Chondrocyte (in vitro differentiated cells): Measurements from ENCODE around the gene RGS10. TPM values are rescaled to one million over a fixed set of nuclear protein-coding genes. Genes with fewer than 3 reads are reported as not detected.
A peak's percentile ranks its signal among the peaks of the same experiment; 100 is the strongest.

Experiments
- DNase-seq: peaks from one replicate; pipeline ENCODE4 v3.0.0; 2021; ENCODE audit warnings: mixed read lengths, low spot score
- H3K27ac Mint-ChIP-seq: one replicate; pipeline ENCODE4 v1.8.0; 2021; ENCODE audit warnings: mild to moderate bottlenecking, moderate library complexity, mixed read lengths; ENCODE audit not compliant: unreplicated experiment
- H3K27me3 Mint-ChIP-seq: 2 replicates; pipeline ENCODE4 v1.8.0; 2021; ENCODE audit warnings: low read depth, mixed read lengths
- H3K36me3 Mint-ChIP-seq: 2 replicates; pipeline ENCODE4 v1.8.0; 2021; ENCODE audit warnings: low read depth, mixed read lengths
- H3K4me1 Mint-ChIP-seq: 2 replicates; pipeline ENCODE4 v1.8.0; 2021; ENCODE audit warnings: low read depth, mild to moderate bottlenecking, mixed read lengths
- H3K4me3 Mint-ChIP-seq: one replicate; pipeline ENCODE4 v1.8.0; 2021; ENCODE audit warnings: mild to moderate bottlenecking, moderate library complexity, mixed read lengths; ENCODE audit not compliant: unreplicated experiment
- H3K9me3 Mint-ChIP-seq: 2 replicates; pipeline ENCODE4 v1.8.0; 2021; ENCODE audit warnings: low read depth, mixed read lengths
- total RNA-seq: library from RNA; stranded (reverse); gene quantifications from 3 replicates; pipeline ENCODE4 v1.2.1, GENCODE V29; 2021
- TF ChIP-seq, protein P1 (sequence below): fragments of 200-600 bp; sonication (generic); IDR thresholded peaks from 2 replicates; pipeline ENCODE4 v1.5.0; 2021; ENCODE audit warnings: antibody characterized with exemption, mild to moderate bottlenecking, moderate library complexity

Gene RGS10
- total RNA-seq, 1 donor from 2014 or later, result 19.7 TPM

DNA sequence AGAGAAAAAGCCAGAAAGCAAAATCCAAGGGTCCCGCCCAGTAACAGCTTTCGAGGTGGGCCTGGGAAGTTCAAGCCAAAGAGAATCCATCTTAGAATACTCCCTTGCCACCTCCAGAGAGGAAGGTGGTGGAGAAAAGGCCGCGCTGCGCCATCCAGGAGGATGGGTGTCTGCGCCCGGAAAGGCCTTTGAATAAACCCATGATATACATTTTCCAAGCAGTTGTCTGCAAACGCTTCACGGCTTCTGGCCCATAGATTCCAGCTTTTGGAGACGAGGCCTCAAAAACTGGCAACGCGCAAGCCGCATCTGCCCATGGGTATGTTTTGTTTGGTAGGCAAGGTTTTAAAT lies 17.8 kb downstream of the RGS10 start:
- Mint-ChIP-seq H3K27me3 (no peaks in the 10 kb centered on the region), H3K27ac (no peak overlapping the region), H3K9me3 (no peaks in the 10 kb centered on the region), H3K4me3 (no peak overlapping the region), H3K4me1 (peaks cover 44% of the 10 kb centered on the region), H3K36me3 (peaks cover 6% of the 10 kb centered on the region)
- DNase-seq, result no peak
- TF ChIP-seq, protein P1, sequence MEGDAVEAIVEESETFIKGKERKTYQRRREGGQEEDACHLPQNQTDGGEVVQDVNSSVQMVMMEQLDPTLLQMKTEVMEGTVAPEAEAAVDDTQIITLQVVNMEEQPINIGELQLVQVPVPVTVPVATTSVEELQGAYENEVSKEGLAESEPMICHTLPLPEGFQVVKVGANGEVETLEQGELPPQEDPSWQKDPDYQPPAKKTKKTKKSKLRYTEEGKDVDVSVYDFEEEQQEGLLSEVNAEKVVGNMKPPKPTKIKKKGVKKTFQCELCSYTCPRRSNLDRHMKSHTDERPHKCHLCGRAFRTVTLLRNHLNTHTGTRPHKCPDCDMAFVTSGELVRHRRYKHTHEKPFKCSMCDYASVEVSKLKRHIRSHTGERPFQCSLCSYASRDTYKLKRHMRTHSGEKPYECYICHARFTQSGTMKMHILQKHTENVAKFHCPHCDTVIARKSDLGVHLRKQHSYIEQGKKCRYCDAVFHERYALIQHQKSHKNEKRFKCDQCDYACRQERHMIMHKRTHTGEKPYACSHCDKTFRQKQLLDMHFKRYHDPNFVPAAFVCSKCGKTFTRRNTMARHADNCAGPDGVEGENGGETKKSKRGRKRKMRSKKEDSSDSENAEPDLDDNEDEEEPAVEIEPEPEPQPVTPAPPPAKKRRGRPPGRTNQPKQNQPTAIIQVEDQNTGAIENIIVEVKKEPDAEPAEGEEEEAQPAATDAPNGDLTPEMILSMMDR, result no peak

DNA sequence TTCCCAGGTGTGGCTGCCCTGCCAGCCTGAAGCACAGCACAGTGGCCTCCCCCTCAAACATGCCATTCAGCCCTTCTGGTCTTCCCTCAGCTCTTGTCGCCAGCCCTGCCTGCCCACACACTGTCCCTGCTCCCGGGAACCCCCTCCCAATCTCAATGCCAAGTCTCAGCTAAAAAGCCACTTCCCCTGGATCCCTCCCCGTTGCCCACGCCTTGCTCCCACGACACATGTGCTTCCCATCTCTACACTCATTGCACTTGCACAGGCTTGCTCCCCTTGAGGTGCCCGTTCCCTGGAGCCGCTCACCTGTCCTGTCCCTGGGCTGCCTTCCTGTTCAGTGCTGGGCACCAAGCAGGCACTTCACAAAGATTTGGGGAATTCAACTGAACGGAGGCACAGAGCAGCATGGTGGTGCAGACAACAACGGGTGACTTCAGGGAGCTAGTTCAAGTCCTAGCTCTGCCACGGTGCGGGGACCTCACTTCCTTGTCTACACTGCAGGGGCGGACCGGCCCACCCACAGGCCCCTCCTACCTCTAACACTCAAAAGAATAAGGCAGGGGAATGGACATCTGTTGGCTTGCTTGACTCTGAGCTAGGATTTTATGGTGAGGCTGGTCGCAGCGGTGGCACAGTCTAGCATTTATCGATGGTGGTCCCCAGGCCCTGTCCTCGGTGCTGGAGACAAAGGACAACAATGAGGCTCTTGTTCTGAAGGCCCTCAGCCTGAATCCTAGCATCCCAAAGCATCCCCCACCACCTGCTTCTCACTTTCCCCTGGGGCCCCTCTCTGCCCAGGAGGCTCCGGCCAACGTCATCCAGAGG lies 18.4 kb downstream of the RGS10 start:
- Mint-ChIP-seq H3K27ac (no peak overlapping the region), H3K4me1 (peaks cover 40% of the 10 kb centered on the region), H3K36me3 (peaks cover 6% of the 10 kb centered on the region), H3K4me3 (no peak overlapping the region), H3K9me3 (no peaks in the 10 kb centered on the region), H3K27me3 (no peaks in the 10 kb centered on the region)
- peak; percentile 72 for DNase-seq
- TF ChIP-seq, protein P1, result no peak

DNA sequence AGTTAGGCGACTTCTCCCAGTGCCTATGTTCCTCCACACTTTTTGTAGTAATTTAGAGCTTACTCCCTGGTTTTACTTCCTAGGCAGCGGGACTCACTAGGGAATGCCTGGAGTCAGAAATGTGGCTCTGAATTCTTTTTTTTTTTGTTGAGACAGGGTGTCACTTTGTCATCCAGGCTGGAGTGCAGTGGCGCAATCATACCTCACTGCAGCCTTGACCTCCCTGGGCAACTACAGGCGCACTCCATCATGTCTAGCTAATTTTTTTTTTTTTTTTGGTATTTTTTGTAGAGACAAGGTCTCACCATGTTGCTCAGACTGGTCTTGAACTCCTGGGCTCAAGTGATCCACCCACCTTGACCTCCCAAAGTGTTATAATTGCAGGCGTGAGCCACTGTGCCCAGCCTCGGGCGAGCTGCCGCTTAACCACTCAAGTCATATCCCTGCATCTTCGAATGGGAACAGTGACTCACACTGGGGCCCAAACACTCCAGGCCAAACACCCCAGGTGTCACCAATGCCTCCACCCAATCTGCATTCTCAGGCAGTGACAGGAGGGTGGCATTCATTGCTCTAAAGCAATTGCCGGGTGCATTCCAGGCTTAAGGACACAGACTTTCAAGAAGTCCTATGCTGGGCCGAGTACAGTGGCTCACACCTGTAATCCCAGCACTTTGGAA lies 19.6 kb downstream of the RGS10 start:
- peaks cover 6% of the 10 kb centered on the region for H3K36me3 Mint-ChIP-seq
- no peaks in the 10 kb centered on the region for H3K27me3 Mint-ChIP-seq
- TF ChIP-seq, protein P1, result no peak
- DNase-seq, result peak; percentile 44
- no peak overlapping the region for H3K27ac Mint-ChIP-seq
- peaks cover 36% of the 10 kb centered on the region for H3K4me1 Mint-ChIP-seq
- no peaks in the 10 kb centered on the region for H3K9me3 Mint-ChIP-seq
- H3K4me3 Mint-ChIP-seq, result no peak overlapping the region

DNA sequence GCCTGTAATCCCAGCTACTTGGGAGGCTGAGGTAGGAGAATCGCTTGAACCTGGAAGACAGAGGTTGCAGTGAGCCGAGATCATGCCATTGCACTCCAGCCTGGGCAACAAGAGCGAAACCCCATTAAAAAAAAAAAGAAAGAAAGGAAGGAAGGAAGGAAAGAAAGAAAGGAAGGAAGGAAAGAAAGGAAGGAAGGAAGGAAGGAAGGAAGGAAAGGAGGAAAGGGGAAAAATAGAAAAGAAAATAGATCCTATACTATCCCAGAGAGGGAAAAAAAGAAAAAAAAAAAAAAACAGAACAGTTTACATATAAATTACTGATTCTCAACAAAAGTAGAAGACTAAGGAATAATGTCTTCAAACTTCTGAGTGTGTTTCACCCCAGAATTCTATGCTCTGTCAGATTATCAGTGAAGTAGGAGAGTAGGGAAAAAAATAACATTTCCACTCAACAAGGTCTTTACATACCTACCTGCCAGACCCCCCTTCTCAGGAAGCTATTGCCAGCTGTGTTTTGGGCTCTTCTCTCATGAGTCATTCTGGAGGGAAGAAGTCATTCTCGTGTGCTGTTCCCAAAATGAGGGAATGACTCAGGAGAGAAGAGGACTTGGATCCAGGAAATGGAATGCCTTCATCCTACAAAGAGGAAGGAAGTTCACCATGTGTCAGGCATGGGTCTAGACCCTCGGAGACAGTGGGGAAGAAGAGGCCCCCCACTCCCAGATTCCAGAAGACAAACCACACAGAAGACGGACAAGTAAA lies 20.9 kb downstream of the RGS10 start:
- Mint-ChIP-seq H3K36me3 (peaks cover 6% of the 10 kb centered on the region), H3K27me3 (no peaks in the 10 kb centered on the region), H3K27ac (peak overlapping the region; percentile 76), H3K9me3 (no peaks in the 10 kb centered on the region), H3K4me1 (peaks cover 45% of the 10 kb centered on the region), H3K4me3 (no peak overlapping the region)
- peak; percentile 10 for DNase-seq
- TF ChIP-seq, protein P1, result no peak

DNA sequence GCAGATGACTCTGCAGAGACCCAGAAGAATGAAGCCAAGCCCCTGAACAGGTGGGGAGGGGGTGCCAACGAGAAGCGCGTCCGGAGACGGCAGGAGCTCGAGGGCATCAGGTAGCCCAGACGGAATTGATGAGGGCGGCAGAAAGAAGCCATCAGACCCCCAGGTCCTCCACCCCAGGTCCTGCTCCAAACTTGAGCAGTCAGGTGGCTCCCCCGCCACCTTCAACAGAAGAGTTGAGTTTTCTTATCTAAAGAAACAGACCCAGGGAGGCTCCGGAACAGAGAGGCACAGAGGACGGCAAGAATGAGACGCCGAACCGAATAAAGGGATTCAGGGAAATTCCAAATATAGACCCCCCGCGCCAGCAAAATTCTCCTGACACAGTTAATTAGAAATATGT lies 22.2 kb downstream of the RGS10 start:
- H3K27ac Mint-ChIP-seq, result no peak overlapping the region
- H3K4me1 Mint-ChIP-seq, result peaks cover 41% of the 10 kb centered on the region
- peaks cover 6% of the 10 kb centered on the region for H3K36me3 Mint-ChIP-seq
- no peaks in the 10 kb centered on the region for H3K9me3 Mint-ChIP-seq
- TF ChIP-seq, protein P1, result no peak
- no peaks in the 10 kb centered on the region for H3K27me3 Mint-ChIP-seq
- H3K4me3 Mint-ChIP-seq, result no peak overlapping the region
- no peak for DNase-seq
